ENCODE results near the gene FBF1. TPM values are rescaled to one million over a fixed set of nuclear protein-coding genes. Genes with fewer than 3 reads are reported as not detected.

Gene FBF1
- polyA plus RNA-seq, 1 donor (not counting 4 experiments of a cell fraction or from before 2014, with no cell fraction given) = 4.3 TPM

DNA sequence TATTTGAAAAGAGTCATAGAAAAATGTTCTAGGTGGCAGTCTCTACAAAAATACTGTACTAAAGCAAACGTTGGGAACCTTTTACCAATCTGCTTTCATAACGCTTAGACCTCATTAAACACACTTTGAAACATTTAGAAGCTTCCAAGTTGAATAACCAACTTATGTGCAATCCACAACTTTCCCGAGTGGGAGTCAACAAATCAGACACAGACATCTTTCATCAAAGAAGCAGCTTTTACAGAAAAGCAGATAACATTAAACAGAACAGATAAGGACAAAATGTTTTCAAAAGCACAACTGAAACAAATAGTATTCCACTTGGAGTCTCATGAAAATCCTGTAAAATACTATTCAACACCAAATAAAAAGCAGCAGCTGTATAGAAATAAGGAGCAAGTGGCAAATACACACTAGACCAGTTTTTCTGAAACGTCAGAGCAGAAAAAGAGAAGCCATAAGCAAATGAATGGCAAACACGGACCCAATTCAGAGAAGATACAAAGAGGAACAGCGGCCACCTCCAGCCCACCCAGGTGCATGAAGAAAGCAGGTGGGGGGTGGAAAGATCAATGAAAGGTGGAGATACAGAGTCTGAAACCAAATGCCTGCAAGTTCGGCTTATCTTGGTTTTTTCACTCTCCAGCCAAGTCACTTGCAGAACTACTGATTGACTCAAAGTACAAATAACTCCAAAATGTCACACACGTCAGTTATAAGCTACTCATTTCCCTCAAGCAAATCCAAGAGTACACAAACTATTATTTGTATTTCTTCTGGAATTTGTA, 18.4 kb upstream of the FBF1 start:
- Histone ChIP-seq H3K79me2 (ENCODE audit: control insufficient read depth, insufficient read depth, low read length) (no peaks in the 10 kb centered on the region), H3K27ac (ENCODE audit: control insufficient read depth, insufficient read depth, low read length) (no peak overlapping the region), H3K4me2 (ENCODE audit: control insufficient read depth, extremely low read depth, insufficient read depth, low read depth, low read length) (no peak overlapping the region), H3K4me3 (ENCODE audit: control insufficient read depth in 2 of 3, extremely low read depth in 1 of 3, insufficient read depth in 2 of 3, low read depth in 1 of 3, low read length in 3 of 3) (no peak overlapping the region), H4K20me1 (ENCODE audit: control insufficient read depth, extremely low read depth, insufficient read depth, low read length) (no peaks in the 10 kb centered on the region), H3K36me3 (ENCODE audit: control insufficient read depth in 2 of 2, extremely low read depth in 1 of 2, insufficient read depth in 2 of 2, low read length in 2 of 2) (peaks cover 5 to 7% of the 10 kb centered on the region in 2 experiments), H3K9me3 (ENCODE audit: control insufficient read depth, low read depth, low read length) (no peaks in the 10 kb centered on the region), H2AFZ (ENCODE audit: control insufficient read depth, low read length) (no peak overlapping the region), H3K4me1 (ENCODE audit: control insufficient read depth, extremely low read depth, insufficient read depth, low read length) (no peaks in the 10 kb centered on the region), H3K9ac (ENCODE audit: control insufficient read depth, extremely low read depth, insufficient read depth, low read length) (no peak overlapping the region), H3K9me1 (ENCODE audit: control insufficient read depth, extremely low read depth, insufficient read depth, low read length) (no peaks in the 10 kb centered on the region), H3K27me3 (ENCODE audit: control insufficient read depth, extremely low read depth, insufficient read depth, low read length) (no peaks in the 10 kb centered on the region)
- dilution Hi-C loops (cut with MboI; ENCODE audit: extremely low pct_ligation_motif_present, low sequenced_read_pairs) = no loop called here
- FAIRE-seq = no peak
- DNase-seq (ENCODE audit: low read depth, low spot score) = no peak
- TF ChIP-seq EZH2 (IDR thresholded peaks at IDR 0.05; ENCODE audit: low read length) (no peak), CTCF (optimal IDR thresholded peaks at IDR 0.05 in 1 of 3, IDR thresholded peaks at IDR 0.05 in 1 of 3, conservative IDR thresholded peaks at IDR 0.05 in 1 of 3; ENCODE audit: extremely low read depth in 1 of 3, insufficient read depth in 2 of 3, low read length in 3 of 3) (no peak)

DNA sequence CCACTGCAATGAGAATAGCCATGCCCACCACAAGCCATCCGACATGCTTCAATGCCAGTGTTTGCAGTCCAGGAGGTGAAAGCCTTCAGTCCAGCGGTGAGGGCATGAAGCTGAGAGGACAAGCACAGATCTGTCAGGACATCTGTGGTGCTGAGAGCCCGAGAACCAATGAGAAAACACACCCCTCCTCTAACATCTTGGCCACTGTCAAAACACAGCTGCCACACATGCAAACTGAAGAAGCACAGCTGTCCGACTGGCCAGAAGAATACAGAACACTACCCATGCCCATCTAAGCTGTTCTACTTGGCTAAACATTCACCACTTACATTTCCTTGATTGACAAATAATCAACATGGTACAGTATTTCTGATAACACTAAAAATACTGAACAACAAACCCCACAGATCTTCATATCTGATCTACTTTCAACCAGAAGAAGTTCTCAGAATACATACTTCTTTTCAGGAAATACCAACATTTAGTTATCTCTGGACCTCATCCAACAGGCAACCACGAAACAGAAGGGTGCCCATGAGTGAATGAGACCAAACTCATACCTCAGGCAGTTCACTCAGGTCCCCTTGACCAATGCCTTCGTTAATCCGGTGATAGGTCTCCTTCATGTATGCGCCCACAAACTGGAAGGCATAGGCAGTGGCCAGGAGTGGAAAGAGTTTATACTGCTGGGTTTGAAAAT, 10.2 kb upstream of the FBF1 start:
- Histone ChIP-seq H2AFZ (ENCODE audit: control insufficient read depth, low read length) (no peak overlapping the region), H3K79me2 (ENCODE audit: control insufficient read depth, insufficient read depth, low read length) (no peaks in the 10 kb centered on the region), H3K4me2 (ENCODE audit: control insufficient read depth, extremely low read depth, insufficient read depth, low read depth, low read length) (no peak overlapping the region), H3K9ac (ENCODE audit: control insufficient read depth, extremely low read depth, insufficient read depth, low read length) (no peak overlapping the region), H4K20me1 (ENCODE audit: control insufficient read depth, extremely low read depth, insufficient read depth, low read length) (no peaks in the 10 kb centered on the region), H3K27me3 (ENCODE audit: control insufficient read depth, extremely low read depth, insufficient read depth, low read length) (no peaks in the 10 kb centered on the region), H3K27ac (ENCODE audit: control insufficient read depth, insufficient read depth, low read length) (no peak overlapping the region), H3K36me3 (ENCODE audit: control insufficient read depth in 2 of 2, extremely low read depth in 1 of 2, insufficient read depth in 2 of 2, low read length in 2 of 2) (peaks cover 20 to 34% of the 10 kb centered on the region in 2 experiments), H3K4me1 (ENCODE audit: control insufficient read depth, extremely low read depth, insufficient read depth, low read length) (no peaks in the 10 kb centered on the region), H3K4me3 (ENCODE audit: control insufficient read depth in 2 of 3, extremely low read depth in 1 of 3, insufficient read depth in 2 of 3, low read depth in 1 of 3, low read length in 3 of 3) (no peak overlapping the region), H3K9me1 (ENCODE audit: control insufficient read depth, extremely low read depth, insufficient read depth, low read length) (no peaks in the 10 kb centered on the region), H3K9me3 (ENCODE audit: control insufficient read depth, low read depth, low read length) (no peaks in the 10 kb centered on the region)
- FAIRE-seq (no peak), DNase-seq (ENCODE audit: low read depth, low spot score) (no peak)
- no peak for TF ChIP-seq EZH2 (IDR thresholded peaks at IDR 0.05; ENCODE audit: low read length)
- no peak for TF ChIP-seq CTCF (optimal IDR thresholded peaks at IDR 0.05 in 1 of 3, IDR thresholded peaks at IDR 0.05 in 1 of 3, conservative IDR thresholded peaks at IDR 0.05 in 1 of 3; ENCODE audit: extremely low read depth in 1 of 3, insufficient read depth in 2 of 3, low read length in 3 of 3)
- dilution Hi-C loops (cut with MboI; ENCODE audit: extremely low pct_ligation_motif_present, low sequenced_read_pairs) = no loop called here

Measured in keratinocyte (primary cell).